ENCODE data around the gene INTS12. TPM values are rescaled to one million over a fixed set of nuclear protein-coding genes. Genes with fewer than 3 reads are reported as not detected.
A peak's percentile ranks its signal among the peaks of the same experiment; 100 is the strongest.
"Not testable (repeated sequence)": the region's sequence is repeated elsewhere in the genome, so short reads cannot be mapped to it uniquely, and the experiment has no call there.

Gene INTS12
- total RNA-seq, 1 experiment from 2014 or later: 13.3 TPM

GRCh38 chr4:105741548-105741947 lies 33.1 kb upstream of the INTS12 start:
- H3K4me2 ChIP-seq (ENCODE audit: low read length): no peak overlapping the region
- H3K4me3 ChIP-seq (ENCODE audit: low read length): no peak overlapping the region
- H3K27ac ChIP-seq (ENCODE audit: low read length): no peak overlapping the region
- H3F3A ChIP-seq (ENCODE audit: low read length, unreplicated experiment): no peaks in the 10 kb centered on the region
- ChIA-PET CTCF (no interaction called here), POLR2A (ENCODE audit: unreplicated experiment) (no interaction called here)
- ATAC-seq: no peak
- H3K9me3 ChIP-seq (ENCODE audit: low read length): no peaks in the 10 kb centered on the region
- no peak overlapping the region for H3K9ac ChIP-seq (ENCODE audit: low read length)
- H3K27me3 ChIP-seq (ENCODE audit: low read length): no peaks in the 10 kb centered on the region
- H3K36me3 ChIP-seq (ENCODE audit: low read depth, low read length): peaks cover 8% of the 10 kb centered on the region
- no peaks in the 10 kb centered on the region for H3K79me2 ChIP-seq (ENCODE audit: low read length)
- no peaks in the 10 kb centered on the region for H4K20me1 ChIP-seq (ENCODE audit: low read length)
- DNase-seq: no peak
- no peaks in the 10 kb centered on the region for H3K4me1 ChIP-seq (ENCODE audit: insufficient read depth, low read length)
- H2AFZ ChIP-seq (ENCODE audit: low read length): no peak overlapping the region
- no peak for TF ChIP-seq EZH2phosphoT487 (IDR thresholded peaks at IDR 0.05; ENCODE audit: borderline replicate concordance, low read length)
- no peak for TF ChIP-seq EZH2 (IDR thresholded peaks at IDR 0.05; ENCODE audit: low read length, unreplicated experiment)
- no peak for TF ChIP-seq CTCF (conservative IDR thresholded peaks at IDR 0.05; ENCODE audit: low read depth, low read length)
- BruUV-seq (replicated peaks): no TSS peak
- no peaks in the 10 kb centered on the region for H3K9me2 ChIP-seq (replicated peaks; ENCODE audit: low read length)
- intact Hi-C loops (cut with micrococcal nuclease): no loop called here

GRCh38 chr4:105735217-105735616 lies 26.7 kb upstream of the INTS12 start:
- CTCF ChIA-PET; POLR2A ChIA-PET (ENCODE audit: unreplicated experiment); H2AFZ ChIP-seq (ENCODE audit: low read length); H3K9me2 ChIP-seq (replicated peaks; ENCODE audit: low read length); H4K20me1 ChIP-seq (ENCODE audit: low read length); H3K9ac ChIP-seq (ENCODE audit: low read length); DNase-seq; H3K9me3 ChIP-seq (ENCODE audit: low read length); H3K79me2 ChIP-seq (ENCODE audit: low read length); H3K27ac ChIP-seq (ENCODE audit: low read length); H3K4me2 ChIP-seq (ENCODE audit: low read length); BruUV-seq (replicated peaks); H3K4me1 ChIP-seq (ENCODE audit: insufficient read depth, low read length); H3F3A ChIP-seq (ENCODE audit: low read length, unreplicated experiment); H3K27me3 ChIP-seq (ENCODE audit: low read length); ATAC-seq; H3K4me3 ChIP-seq (ENCODE audit: low read length); intact Hi-C loops (cut with micrococcal nuclease): not testable (repeated sequence)
- H3K36me3 ChIP-seq (ENCODE audit: low read depth, low read length): peaks cover 11% of the 10 kb centered on the region

GRCh38 chr4:105729895-105730294 lies 21.4 kb upstream of the INTS12 start:
- intact Hi-C loops (cut with micrococcal nuclease); H4K20me1 ChIP-seq (ENCODE audit: low read length); H3K4me3 ChIP-seq (ENCODE audit: low read length); H3K4me2 ChIP-seq (ENCODE audit: low read length); ATAC-seq; H2AFZ ChIP-seq (ENCODE audit: low read length); BruUV-seq (replicated peaks); H3F3A ChIP-seq (ENCODE audit: low read length, unreplicated experiment); H3K27ac ChIP-seq (ENCODE audit: low read length); POLR2A ChIA-PET (ENCODE audit: unreplicated experiment); H3K9me2 ChIP-seq (replicated peaks; ENCODE audit: low read length); H3K36me3 ChIP-seq (ENCODE audit: low read depth, low read length); H3K79me2 ChIP-seq (ENCODE audit: low read length); H3K9me3 ChIP-seq (ENCODE audit: low read length); DNase-seq; CTCF ChIA-PET; H3K9ac ChIP-seq (ENCODE audit: low read length); H3K27me3 ChIP-seq (ENCODE audit: low read length): not testable (repeated sequence)
- peaks cover 10% of the 10 kb centered on the region for H3K4me1 ChIP-seq (ENCODE audit: insufficient read depth, low read length)

GRCh38 chr4:105725623-105726022 lies 17.1 kb upstream of the INTS12 start:
- peak; percentile 51 for DNase-seq
- Histone ChIP-seq H3K9me3 (ENCODE audit: low read length) (no peaks in the 10 kb centered on the region), H4K20me1 (ENCODE audit: low read length) (no peaks in the 10 kb centered on the region), H3K27ac (ENCODE audit: low read length) (peak overlapping the region; percentile 59), H3K9ac (ENCODE audit: low read length) (no peak overlapping the region), H3K27me3 (ENCODE audit: low read length) (no peaks in the 10 kb centered on the region), H3K36me3 (ENCODE audit: low read depth, low read length) (no peaks in the 10 kb centered on the region), H3K79me2 (ENCODE audit: low read length) (no peaks in the 10 kb centered on the region), H3K9me2 (replicated peaks; ENCODE audit: low read length) (no peaks in the 10 kb centered on the region), H2AFZ (ENCODE audit: low read length) (no peak overlapping the region), H3K4me3 (ENCODE audit: low read length) (no peak overlapping the region), H3K4me1 (ENCODE audit: insufficient read depth, low read length) (peaks cover 10% of the 10 kb centered on the region), H3K4me2 (ENCODE audit: low read length) (no peak overlapping the region), H3F3A (ENCODE audit: low read length, unreplicated experiment) (no peaks in the 10 kb centered on the region)
- intact Hi-C loops (cut with micrococcal nuclease): no loop called here
- ChIA-PET POLR2A (ENCODE audit: unreplicated experiment) (no interaction called here), CTCF (no interaction called here)
- BruUV-seq (replicated peaks): no TSS peak
- TF ChIP-seq EZH2 (IDR thresholded peaks at IDR 0.05; ENCODE audit: low read length, unreplicated experiment): no peak
- TF ChIP-seq EZH2phosphoT487 (IDR thresholded peaks at IDR 0.05; ENCODE audit: borderline replicate concordance, low read length): no peak
- TF ChIP-seq CTCF (conservative IDR thresholded peaks at IDR 0.05; ENCODE audit: low read depth, low read length): no peak
- peak; percentile 50 for ATAC-seq

All from PC-3 (cell line).